GM19455 (cell line): ENCODE data around the gene STPG2.

Source experiments
- ATAC-seq: cut with Tn5 transposase; IDR thresholded peaks from one replicate; pipeline ENCODE4 v1.9.1; 2021; ENCODE audit not compliant: unreplicated experiment

The STPG2 gene

GRCh38 chr4:97836662-97837061 is 306.6 kb downstream of the STPG2 start:
- no peak for ATAC-seq

- no peak for ATAC-seq
These were observed 314.6 kb downstream of the STPG2 start for GRCh38 chr4:97828646-97829045.

- no peak for ATAC-seq
These were observed 324.0 kb downstream of the STPG2 start for GRCh38 chr4:97819294-97819693.

- no peak for ATAC-seq
These were observed 330.5 kb downstream of the STPG2 start for GRCh38 chr4:97812768-97813167.

GRCh38 chr4:97786306-97786920 is 356.9 kb downstream of the STPG2 start:
- ATAC-seq: no peak

- ATAC-seq: no peak
These were observed 365.1 kb downstream of the STPG2 start for GRCh38 chr4:97778174-97778573.

- ATAC-seq: no peak
These were observed 368.8 kb downstream of the STPG2 start for GRCh38 chr4:97774347-97774989.

GRCh38 chr4:97770222-97770621 is 373.1 kb downstream of the STPG2 start:
- no peak for ATAC-seq

GRCh38 chr4:97762115-97762512 is 381.2 kb downstream of the STPG2 start:
- ATAC-seq: no peak

- no peak for ATAC-seq
These were observed 381.7 kb downstream of the STPG2 start for GRCh38 chr4:97761445-97762114.

- ATAC-seq: no peak
These were observed 383.5 kb downstream of the STPG2 start for GRCh38 chr4:97759785-97760184.

- no peak for ATAC-seq
These were observed 390.7 kb downstream of the STPG2 start for GRCh38 chr4:97752599-97752998.

- no peak for ATAC-seq
These were observed 395.3 kb downstream of the STPG2 start for GRCh38 chr4:97747945-97748344.

- ATAC-seq: no peak
These were observed 422.3 kb downstream of the STPG2 start for GRCh38 chr4:97720869-97721432.

GRCh38 chr4:97691111-97691605 is 452.1 kb downstream of the STPG2 start:
- no peak for ATAC-seq

- no peak for ATAC-seq
These were observed 472.5 kb downstream of the STPG2 start for GRCh38 chr4:97670703-97671269.

GRCh38 chr4:97665553-97665952 is 477.7 kb downstream of the STPG2 start:
- no peak for ATAC-seq

- no peak for ATAC-seq
These were observed 478.5 kb downstream of the STPG2 start for GRCh38 chr4:97664741-97665140.

GRCh38 chr4:97662133-97662532 is 481.1 kb downstream of the STPG2 start:
- no peak for ATAC-seq

- ATAC-seq: no peak
These were observed 487.1 kb downstream of the STPG2 start for GRCh38 chr4:97656044-97656720.

GRCh38 chr4:97653701-97654100 is 489.6 kb downstream of the STPG2 start:
- no peak for ATAC-seq
